ENCODE data around the gene NUP210L. TPM values are rescaled to one million over a fixed set of nuclear protein-coding genes. Genes with fewer than 3 reads are reported as not detected.

Gene NUP210L
- total and polyA plus RNA-seq, 2 of the 13 experiments (the other 11 are each of a cell fraction or from before 2014, with no cell fraction given) = not detected

DNA sequence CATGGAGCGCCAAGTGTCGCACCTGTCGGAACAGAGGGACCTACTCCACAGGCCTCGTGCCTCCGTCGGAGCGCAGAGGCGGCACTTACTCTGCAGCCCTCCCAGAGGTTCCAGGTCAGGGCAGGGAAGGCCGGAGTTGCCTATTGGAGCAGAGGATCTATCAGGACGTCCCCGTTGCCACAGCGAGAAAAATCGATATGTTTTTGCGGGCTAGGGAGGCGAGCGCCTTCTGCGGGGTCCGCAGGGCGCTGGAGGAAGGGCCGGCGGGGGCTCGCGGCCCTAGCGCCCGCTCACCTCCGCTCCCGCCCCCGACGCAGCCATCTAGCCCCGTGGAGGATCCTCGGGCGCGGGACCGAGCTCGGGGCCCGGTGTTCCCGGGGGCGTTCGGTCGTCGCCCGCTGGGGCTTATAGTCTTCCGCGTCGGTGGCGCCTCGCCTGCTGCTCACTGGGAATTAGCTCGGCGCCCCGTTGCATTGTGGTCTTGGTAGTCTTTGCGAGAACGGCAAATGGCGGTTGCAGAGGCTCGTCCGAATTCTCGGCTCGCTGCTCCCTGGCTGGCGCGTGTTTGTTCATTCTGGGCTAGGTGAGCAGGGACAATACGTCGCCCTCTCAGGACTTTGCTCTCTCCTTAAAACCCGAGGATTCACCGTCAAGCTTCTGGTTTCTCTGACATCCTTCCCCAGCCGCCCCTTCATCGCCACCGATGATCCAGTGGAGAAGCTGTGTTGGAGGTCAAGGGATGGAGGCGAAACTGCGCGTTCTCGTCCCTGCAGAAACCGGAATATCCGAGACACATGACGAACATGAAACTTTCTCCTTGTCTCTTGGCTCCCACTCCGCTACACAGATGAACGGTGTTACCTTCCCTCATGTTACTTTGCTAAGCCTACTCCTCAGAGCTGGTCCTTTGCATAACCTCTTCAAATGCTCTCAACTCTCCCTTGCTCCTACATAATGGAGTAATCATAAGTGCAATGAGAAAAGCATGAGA, 177.3 kb downstream of the NUP210L start, which contains the start of gene JTB (continued):
- TF ChIP-seq, protein P1, sequence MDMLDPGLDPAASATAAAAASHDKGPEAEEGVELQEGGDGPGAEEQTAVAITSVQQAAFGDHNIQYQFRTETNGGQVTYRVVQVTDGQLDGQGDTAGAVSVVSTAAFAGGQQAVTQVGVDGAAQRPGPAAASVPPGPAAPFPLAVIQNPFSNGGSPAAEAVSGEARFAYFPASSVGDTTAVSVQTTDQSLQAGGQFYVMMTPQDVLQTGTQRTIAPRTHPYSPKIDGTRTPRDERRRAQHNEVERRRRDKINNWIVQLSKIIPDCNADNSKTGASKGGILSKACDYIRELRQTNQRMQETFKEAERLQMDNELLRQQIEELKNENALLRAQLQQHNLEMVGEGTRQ (IDR thresholded peaks at IDR 0.05; ENCODE audit: low read depth, low read length) = no peak
- TF ChIP-seq, protein P1 (CRISPR knock-in tag; IDR thresholded peaks at IDR 0.05; ENCODE audit: borderline replicate concordance) = no peak
- TF ChIP-seq ZIK1 (CRISPR knock-in tag; IDR thresholded peaks at IDR 0.05; ENCODE audit: borderline replicate concordance, low read depth) = peak; percentile 90
- no peak for TF ChIP-seq SP1 (IDR thresholded peaks at IDR 0.05)
- 0 out of 2 replicates have a peak, but pooled peaks have one; percentile 15 for TF ChIP-seq SP1 (CRISPR knock-in tag; IDR thresholded peaks at IDR 0.05)
- TF ChIP-seq FOXM1 (CRISPR knock-in tag; IDR thresholded peaks at IDR 0.05) = no peak
- TF ChIP-seq, protein P2, sequence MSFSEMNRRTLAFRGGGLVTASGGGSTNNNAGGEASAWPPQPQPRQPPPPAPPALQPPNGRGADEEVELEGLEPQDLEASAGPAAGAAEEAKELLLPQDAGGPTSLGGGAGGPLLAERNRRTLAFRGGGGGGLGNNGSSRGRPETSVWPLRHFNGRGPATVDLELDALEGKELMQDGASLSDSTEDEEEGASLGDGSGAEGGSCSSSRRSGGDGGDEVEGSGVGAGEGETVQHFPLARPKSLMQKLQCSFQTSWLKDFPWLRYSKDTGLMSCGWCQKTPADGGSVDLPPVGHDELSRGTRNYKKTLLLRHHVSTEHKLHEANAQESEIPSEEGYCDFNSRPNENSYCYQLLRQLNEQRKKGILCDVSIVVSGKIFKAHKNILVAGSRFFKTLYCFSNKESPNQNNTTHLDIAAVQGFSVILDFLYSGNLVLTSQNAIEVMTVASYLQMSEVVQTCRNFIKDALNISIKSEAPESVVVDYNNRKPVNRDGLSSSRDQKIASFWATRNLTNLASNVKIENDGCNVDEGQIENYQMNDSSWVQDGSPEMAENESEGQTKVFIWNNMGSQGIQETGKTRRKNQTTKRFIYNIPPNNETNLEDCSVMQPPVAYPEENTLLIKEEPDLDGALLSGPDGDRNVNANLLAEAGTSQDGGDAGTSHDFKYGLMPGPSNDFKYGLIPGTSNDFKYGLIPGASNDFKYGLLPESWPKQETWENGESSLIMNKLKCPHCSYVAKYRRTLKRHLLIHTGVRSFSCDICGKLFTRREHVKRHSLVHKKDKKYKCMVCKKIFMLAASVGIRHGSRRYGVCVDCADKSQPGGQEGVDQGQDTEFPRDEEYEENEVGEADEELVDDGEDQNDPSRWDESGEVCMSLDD (CRISPR knock-in tag; IDR thresholded peaks at IDR 0.05; ENCODE audit: borderline replicate concordance) = peak; percentile 21; the same call in 1 of the 2 replicates
- no peak for TF ChIP-seq KLF11 (CRISPR knock-in tag; IDR thresholded peaks at IDR 0.05)
- no peak for TF ChIP-seq ZNF550 (CRISPR knock-in tag; IDR thresholded peaks at IDR 0.05; ENCODE audit: borderline replicate concordance)
- TF ChIP-seq TBX3 (IDR thresholded peaks at IDR 0.05; ENCODE audit: borderline replicate concordance) = peak; percentile 27; the same call in 1 of the 2 replicates
- TF ChIP-seq CREB1 (IDR thresholded peaks at IDR 0.05) = peak; percentile 22; the same call in 1 of the 2 replicates
- no peak for TF ChIP-seq CREB1 (CRISPR knock-in tag; IDR thresholded peaks at IDR 0.05)
- TF ChIP-seq SP140L (CRISPR knock-in tag; IDR thresholded peaks at IDR 0.05; ENCODE audit: borderline replicate concordance) = no peak; the same call in 1 of the 2 replicates
- TF ChIP-seq ZNF891 (CRISPR knock-in tag; IDR thresholded peaks at IDR 0.05) = peak; percentile 41; the same call in 1 of the 2 replicates
- TF ChIP-seq, protein P3, sequence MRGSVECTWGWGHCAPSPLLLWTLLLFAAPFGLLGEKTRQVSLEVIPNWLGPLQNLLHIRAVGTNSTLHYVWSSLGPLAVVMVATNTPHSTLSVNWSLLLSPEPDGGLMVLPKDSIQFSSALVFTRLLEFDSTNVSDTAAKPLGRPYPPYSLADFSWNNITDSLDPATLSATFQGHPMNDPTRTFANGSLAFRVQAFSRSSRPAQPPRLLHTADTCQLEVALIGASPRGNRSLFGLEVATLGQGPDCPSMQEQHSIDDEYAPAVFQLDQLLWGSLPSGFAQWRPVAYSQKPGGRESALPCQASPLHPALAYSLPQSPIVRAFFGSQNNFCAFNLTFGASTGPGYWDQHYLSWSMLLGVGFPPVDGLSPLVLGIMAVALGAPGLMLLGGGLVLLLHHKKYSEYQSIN (CRISPR knock-in tag; IDR thresholded peaks at IDR 0.05; ENCODE audit: borderline replicate concordance) = no peak
- TF ChIP-seq, protein P4, sequence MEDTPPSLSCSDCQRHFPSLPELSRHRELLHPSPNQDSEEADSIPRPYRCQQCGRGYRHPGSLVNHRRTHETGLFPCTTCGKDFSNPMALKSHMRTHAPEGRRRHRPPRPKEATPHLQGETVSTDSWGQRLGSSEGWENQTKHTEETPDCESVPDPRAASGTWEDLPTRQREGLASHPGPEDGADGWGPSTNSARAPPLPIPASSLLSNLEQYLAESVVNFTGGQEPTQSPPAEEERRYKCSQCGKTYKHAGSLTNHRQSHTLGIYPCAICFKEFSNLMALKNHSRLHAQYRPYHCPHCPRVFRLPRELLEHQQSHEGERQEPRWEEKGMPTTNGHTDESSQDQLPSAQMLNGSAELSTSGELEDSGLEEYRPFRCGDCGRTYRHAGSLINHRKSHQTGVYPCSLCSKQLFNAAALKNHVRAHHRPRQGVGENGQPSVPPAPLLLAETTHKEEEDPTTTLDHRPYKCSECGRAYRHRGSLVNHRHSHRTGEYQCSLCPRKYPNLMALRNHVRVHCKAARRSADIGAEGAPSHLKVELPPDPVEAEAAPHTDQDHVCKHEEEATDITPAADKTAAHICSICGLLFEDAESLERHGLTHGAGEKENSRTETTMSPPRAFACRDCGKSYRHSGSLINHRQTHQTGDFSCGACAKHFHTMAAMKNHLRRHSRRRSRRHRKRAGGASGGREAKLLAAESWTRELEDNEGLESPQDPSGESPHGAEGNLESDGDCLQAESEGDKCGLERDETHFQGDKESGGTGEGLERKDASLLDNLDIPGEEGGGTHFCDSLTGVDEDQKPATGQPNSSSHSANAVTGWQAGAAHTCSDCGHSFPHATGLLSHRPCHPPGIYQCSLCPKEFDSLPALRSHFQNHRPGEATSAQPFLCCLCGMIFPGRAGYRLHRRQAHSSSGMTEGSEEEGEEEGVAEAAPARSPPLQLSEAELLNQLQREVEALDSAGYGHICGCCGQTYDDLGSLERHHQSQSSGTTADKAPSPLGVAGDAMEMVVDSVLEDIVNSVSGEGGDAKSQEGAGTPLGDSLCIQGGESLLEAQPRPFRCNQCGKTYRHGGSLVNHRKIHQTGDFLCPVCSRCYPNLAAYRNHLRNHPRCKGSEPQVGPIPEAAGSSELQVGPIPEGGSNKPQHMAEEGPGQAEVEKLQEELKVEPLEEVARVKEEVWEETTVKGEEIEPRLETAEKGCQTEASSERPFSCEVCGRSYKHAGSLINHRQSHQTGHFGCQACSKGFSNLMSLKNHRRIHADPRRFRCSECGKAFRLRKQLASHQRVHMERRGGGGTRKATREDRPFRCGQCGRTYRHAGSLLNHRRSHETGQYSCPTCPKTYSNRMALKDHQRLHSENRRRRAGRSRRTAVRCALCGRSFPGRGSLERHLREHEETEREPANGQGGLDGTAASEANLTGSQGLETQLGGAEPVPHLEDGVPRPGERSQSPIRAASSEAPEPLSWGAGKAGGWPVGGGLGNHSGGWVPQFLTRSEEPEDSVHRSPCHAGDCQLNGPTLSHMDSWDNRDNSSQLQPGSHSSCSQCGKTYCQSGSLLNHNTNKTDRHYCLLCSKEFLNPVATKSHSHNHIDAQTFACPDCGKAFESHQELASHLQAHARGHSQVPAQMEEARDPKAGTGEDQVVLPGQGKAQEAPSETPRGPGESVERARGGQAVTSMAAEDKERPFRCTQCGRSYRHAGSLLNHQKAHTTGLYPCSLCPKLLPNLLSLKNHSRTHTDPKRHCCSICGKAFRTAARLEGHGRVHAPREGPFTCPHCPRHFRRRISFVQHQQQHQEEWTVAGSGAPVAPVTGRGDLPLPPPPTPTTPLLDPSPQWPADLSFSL (CRISPR knock-in tag; IDR thresholded peaks at IDR 0.05) = no peak

Data from HepG2 (cell line).